Neural cell (in vitro differentiated cells): ENCODE measurements around the gene CRACDL.

Experiments
- CTCF ChIP-seq: fragments of 450-650 bp; IDR thresholded peaks from 2 replicates; pipeline ENCODE4 v1.5.1; 2014; ENCODE audit warnings: antibody characterized with exemption, mild to moderate bottlenecking, moderate library complexity; ENCODE audit not compliant: poor library complexity, severe bottlenecking
- POLR2AphosphoS5 ChIP-seq: IDR thresholded peaks from 2 replicates; pipeline ENCODE4 v1.6.1; 2012
- TAF1 ChIP-seq: IDR thresholded peaks from 2 replicates; pipeline ENCODE4 v1.6.1; 2012; ENCODE audit warnings: low read depth

GRCh38 chr2:98948956-98949739, 13.1 kb upstream of the CRACDL start:
- TF ChIP-seq CTCF (no peak), TAF1 (no peak), POLR2AphosphoS5 (no peak)
